OCI-M1 (cell line): ENCODE measurements around the gene GPC2.
"Not testable (repeated sequence)": the region's sequence is repeated elsewhere in the genome, so short reads cannot be mapped to it uniquely, and the experiment has no call there.

Experiments used
- DNase-seq: peaks from one replicate; lab custom pipeline; 2025; lab: John Stamatoyannopoulos, UW

The GPC2 gene

DNA sequence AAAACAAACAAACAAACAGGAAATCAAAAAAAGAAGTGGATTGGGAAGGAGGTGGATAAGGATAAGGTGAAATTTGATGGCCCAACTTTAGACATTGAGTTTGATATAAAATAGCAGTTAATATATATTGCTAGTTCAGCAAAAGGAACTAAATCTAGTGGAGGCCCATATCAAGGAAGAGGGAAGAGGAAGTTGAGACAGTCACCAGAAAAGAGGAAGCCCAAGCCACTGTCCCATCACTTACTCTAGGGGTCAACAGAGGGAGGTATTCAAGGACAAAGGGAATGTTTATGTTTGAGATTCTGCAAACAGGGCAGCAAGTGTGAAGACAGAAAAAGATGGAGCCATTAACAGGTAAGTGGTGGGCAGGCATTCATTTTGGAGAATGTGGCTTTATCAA is 24.8 kb downstream of the GPC2 start:
- DNase-seq, result peak; percentile 91

DNA sequence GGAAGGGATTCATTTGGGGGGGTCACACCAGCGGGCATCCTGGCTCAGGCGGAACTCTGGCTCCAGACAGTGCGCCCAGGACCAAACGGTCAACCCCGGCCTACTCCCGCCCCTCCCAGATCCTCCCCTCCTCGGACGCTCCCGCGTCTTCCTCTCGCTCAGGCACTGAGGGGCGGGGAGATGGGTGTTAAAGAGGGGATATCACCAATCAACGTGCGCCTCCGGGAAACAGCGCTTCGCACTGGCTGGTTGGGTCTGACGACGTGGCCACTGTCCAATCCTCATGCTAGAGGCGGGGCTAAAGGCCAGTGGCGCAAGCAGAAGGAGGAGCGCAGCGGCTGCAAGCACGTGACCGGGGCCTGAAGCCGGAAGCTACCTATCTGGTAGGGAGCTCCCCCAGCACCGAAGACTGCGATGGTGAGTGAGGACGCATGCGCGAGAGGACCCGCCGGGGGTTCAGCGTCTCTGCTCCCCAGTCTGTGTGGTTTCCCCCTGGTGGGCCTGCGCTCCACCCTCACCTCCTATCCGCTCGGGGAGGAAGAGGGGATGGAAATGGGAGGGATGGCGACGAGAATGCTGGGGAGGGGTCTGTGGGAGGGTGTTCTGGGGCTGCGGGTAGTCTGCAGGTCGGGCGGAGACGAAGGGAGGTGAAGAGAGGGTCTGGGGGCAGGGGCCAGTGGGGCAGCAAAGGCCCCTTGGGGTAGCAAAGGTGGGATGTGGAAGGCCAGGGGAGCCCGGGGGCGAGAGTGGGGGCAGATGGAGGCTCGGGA is 28.4 kb downstream of the GPC2 start, which contains the start of gene LAMTOR4:
Gene LAMTOR4 (plus strand): TSS at position 360 of the 770 bp plus-strand sequence. CDS start 55 bp downstream, at position 415.
- DNase-seq, result peak; percentile 100

DNA sequence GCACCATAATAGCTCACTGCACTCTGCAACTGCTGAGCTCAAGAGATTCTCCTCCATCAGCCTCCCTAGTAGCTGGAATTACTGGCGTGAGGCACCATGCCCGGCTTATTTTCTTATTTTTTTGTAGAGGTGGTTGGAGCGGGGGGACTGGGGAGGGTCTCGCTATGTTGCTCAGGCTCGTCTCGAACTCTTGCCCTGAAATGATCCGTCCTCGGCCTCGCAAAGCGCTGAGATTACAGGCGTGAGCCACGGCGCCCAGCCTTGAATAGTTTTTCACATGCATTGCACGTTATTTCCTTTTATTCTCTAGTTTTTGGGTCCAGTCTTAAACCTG is 29.0 kb downstream of the GPC2 start:
- no peak for DNase-seq

GRCh38 chr7:100147278-100147677 is 29.9 kb downstream of the GPC2 start:
- no peak for DNase-seq

- DNase-seq, result peak; percentile 81
Observed at GRCh38 chr7:100146350-100146749, 30.8 kb downstream of the GPC2 start.

DNA sequence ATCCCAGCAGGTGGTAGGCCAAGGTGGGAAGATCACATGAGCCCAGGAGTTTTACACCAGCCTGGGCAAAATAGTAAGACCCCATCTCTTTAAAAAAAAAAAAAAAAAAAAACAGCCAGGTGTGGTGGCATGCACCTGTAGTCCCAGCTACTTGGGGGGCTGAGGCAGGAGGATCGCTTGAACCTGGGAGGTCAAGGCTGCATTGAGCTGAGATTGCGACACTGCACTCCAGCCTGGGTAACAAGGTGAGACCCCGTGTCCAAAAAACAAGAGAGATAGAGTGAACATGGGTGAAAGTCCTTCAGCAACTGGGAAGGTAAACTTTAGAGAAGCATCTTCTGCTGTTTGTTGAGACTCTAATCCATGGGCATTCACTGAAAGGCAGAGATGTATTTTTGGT is 34.7 kb downstream of the GPC2 start:
- no peak for DNase-seq

- DNase-seq, result no peak
Observed at GRCh38 chr7:100141555-100141949, 35.6 kb downstream of the GPC2 start.

GRCh38 chr7:100137851-100138760 is 39.1 kb downstream of the GPC2 start:
- DNase-seq, result no peak

DNA sequence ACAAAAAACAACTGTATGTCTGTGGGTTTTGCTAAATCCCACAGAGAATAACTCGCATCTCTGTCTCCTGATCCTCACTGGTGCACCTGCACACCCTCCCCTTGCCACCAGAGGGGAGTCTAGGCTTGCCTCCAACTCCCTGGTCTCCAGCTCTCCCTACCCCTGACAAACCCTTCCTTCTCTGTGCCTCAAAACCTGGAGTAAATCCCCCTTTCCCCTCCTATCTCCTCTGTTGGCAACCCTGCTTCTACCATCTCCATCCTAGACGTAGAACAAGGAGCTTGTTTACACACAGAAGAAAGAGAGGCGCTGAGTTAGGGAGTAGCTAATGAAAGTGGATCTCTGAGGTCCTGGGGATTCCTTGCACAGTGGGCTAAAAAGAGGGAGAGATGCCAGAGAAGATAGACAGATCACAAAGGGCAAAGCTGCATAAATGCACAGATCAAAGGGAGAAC is 44.5 kb downstream of the GPC2 start:
- DNase-seq, result peak; percentile 91

GRCh38 chr7:100132126-100132525 is 45.1 kb downstream of the GPC2 start:
- peak; percentile 36 for DNase-seq

DNA sequence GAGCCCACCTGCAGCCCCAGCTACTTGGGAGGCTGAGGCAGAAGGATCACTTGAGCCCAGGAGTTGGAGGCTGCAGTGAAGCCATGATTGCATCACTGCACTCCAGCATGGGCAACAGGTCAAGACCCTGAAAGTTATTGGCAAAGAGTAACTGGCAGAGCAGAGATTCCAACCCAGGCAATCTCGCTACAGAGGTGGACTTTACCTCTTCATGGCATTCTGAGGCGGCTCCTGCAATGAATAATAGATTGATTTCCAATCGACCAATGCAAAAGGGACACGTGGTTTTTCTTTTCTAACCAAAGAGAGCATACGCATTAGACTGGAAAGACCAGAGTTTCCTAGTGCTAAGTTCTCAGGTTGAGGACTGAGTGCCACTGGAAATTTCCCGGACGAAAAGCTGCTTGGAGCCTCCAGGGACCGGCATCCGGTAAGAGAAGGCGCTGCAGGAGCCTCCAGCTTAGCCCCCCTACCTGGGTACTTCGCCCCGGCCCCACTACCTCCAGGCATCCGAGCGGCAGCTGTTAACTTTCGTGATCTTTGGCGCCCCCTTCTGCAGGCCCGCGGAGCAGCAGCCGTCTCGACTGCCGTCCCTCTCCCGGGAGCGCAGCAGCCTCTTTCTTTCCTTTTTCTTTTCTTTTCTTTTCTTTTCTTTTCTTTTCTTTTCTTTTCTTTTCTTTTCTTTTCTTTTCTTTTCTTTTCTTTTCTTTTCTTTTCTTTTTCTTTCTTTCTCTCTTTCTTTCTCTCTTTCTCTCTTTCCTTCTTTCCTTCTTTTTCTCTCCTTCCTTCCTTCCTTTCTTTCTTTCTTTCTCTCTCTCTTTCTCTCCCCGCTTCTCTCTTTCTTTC is 46.4 kb downstream of the GPC2 start:
- peak; percentile 94 for DNase-seq

- DNase-seq, result not testable (repeated sequence)
Observed at GRCh38 chr7:100130220-100130607, 47.0 kb downstream of the GPC2 start.

DNA sequence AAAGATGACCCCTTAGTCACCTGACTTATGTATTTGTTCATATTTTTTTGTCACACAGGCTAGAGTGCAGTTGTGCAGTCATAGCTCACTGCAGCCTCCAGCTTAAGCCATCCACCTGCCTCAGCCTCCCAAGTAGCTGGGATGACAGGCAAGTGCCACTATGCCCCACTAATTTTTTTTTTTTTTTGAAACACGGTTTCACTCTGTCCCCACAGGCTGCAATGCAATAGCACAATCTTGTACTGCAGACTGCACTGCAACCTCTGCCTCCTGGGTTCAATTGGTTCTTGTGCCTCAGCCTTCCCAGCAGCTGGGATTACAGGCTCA is 48.6 kb downstream of the GPC2 start:
- no peak for DNase-seq

GRCh38 chr7:100127866-100128636 is 49.1 kb downstream of the GPC2 start:
- DNase-seq, result peak; percentile 68

DNA sequence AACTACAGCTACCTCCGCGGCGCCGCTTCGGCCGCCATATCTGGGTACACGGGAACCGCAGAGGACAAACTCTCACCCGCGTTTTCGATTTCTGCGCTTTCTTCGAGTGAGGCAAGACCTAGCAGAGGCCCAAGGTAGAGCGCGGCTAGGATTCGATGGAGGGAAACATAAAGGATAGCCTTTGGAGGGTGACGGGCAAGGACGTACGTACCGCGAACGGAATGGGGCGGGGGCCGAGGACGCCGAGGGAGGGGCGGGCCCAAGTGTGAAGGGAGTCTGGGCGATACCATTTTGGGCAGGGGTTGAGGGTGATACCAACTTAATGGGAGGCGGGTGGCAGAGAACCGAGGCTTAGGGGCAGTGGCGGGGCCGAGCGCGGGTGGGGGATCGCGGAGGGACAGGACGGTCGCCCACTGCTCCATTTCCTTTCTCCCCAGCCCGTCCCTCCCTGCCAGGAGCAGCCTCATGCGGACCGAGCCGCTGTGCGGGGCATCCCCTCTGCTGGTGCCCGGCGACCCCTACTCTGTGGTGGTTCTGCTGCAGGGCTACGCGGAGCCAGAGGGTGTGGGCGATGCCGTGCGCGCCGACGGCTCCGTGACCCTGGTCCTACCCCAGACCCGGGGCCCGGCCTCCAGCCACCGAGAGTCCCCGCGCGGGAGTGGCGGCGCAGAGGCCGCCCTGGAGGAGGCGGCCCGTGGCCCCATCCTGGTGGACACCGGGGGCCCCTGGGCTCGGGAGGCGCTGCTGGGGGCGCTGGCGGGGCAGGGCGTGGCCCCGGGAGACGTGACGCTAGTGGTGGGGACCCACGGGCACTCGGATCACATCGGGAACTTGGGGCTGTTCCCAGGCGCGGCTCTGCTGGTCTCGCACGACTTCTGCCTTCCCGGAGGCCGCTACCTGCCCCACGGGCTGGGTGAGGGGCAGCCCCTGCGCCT is 50.0 kb downstream of the GPC2 start, which contains the start of gene MBLAC1:
Gene MBLAC1 (plus strand): TSS at position 37 of the 935 bp plus-strand sequence. CDS start 429 bp downstream, at position 466.
- DNase-seq, result peak; percentile 98

GRCh38 chr7:100126239-100126930 is 50.8 kb downstream of the GPC2 start:
- no peak for DNase-seq

DNA sequence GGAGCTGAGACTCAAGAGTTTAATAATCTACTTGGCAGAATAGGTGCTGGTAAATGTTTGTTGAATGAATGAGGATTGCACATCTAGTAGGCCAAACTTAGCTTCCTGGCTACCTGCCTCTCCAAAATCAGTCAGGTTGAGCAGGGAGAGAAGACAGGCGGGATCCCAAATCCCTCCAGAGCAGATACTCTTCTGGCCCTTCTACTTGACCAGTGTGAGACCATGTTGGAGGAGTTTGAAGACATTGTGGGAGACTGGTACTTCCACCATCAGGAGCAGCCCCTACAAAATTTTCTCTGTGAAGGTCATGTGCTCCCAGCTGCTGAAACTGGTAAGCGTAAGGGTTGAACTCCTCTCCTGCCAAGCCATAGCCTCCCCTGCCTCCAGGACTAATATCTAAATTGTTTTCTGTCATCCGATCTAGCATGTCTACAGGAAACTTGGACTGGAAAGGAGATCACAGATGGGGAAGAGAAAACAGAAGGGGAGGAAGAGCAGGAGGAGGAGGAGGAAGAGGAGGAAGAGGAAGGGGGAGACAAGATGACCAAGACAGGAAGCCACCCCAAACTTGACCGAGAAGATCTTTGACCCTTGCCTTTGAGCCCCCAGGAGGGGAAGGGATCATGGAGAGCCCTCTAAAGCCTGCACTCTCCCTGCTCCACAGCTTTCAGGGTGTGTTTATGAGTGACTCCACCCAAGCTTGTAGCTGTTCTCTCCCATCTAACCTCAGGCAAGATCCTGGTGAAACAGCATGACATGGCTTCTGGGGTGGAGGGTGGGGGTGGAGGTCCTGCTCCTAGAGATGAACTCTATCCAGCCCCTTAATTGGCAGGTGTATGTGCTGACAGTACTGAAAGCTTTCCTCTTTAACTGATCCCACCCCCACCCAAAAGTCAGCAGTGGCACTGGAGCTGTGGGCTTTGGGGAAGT is 52.6 kb downstream of the GPC2 start:
- DNase-seq, result no peak

DNA sequence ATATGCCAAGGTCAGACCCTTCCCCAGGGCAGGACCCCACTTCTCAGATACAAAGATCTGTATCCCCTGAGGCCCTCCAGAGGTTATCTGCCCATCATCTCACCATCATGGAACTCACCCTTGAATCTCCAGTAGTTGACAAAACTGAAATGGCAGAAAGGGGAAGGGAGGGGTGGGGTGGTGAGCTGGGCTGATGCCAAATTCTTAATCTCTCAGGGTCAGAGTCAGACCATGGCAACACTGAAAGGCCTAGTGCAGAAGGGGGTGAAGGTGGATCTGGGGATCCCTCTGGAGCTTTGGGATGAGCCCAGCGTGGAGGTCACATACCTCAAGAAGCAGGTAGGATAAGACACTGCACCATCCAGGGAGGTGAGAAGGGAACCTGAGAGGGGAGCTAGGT is 54.6 kb downstream of the GPC2 start:
- DNase-seq, result peak; percentile 79
